SK-N-SH (cell line): ENCODE data around the gene PRDX1. TPM values are rescaled to one million over a fixed set of nuclear protein-coding genes. Genes with fewer than 3 reads are reported as not detected.

ENCODE experiments used
- CTCF ChIA-PET: fragments of 300-600, 350-600 bp; formaldehyde crosslinking; extraction: SDS; loops from one replicate; lab custom pipeline; 2021; lab: Yijun Ruan, JAX
- POLR2A ChIA-PET: fragments of 350-600 bp; sonication (Branson Sonifier 250); formaldehyde crosslinking; extraction: SDS; loops from one replicate; lab custom pipeline; 2020; ENCODE audit warnings: antibody characterized with exemption, inconsistent platforms; lab: Yijun Ruan, JAX
- DNase-seq: peaks from one replicate; pipeline ENCODE4 v3.0.0; 2012
- H2AFZ ChIP-seq: fragments of 200-600 bp; sonication (generic); 2 replicates; pipeline ENCODE4 v1.8.1; 2016; ENCODE audit warnings: antibody characterized with exemption, mild to moderate bottlenecking, low read depth
- H3F3A ChIP-seq: fragments of 200-600 bp; sonication (generic); replicated peaks from 2 replicates; pipeline ENCODE3; 2016; ENCODE audit warnings: antibody characterized with exemption, mild to moderate bottlenecking; ENCODE audit not compliant: insufficient read depth
- H3K27ac ChIP-seq, 2 experiments: fragments of 200-500 bp in 1 of 2; fragments of 200-600 bp in 1 of 2; sonication (Bioruptor generic) in 1 of 2; sonication (generic), shearing (Covaris generic) in 1 of 2; 2 replicates each; pipeline versions ENCODE4 v1.5.1 to v1.6.1; 2014 to 2016; ENCODE audit warnings: low read depth in 2 of 2, inconsistent platforms in 1 of 2, low read length in 1 of 2, mild to moderate bottlenecking in 1 of 2, mixed read lengths in 1 of 2
- H3K27me3 ChIP-seq: fragments of 200-600 bp; sonication (generic), shearing (Covaris generic); 2 replicates; pipeline ENCODE4 v1.6.1; 2016; ENCODE audit warnings: mixed run types; ENCODE audit not compliant: insufficient read depth
- H3K36me3 ChIP-seq, 2 experiments: fragments of 200-500 bp in 1 of 2; fragments of 200-600 bp in 1 of 2; sonication (Bioruptor generic) in 1 of 2; sonication (generic) in 1 of 2; replicated peaks in 1 of 2; 2 replicates each; pipeline versions ENCODE3 to v1.5.1; 2014 to 2016; ENCODE audit warnings: low read length in 1 of 2, mild to moderate bottlenecking in 1 of 2; ENCODE audit not compliant: insufficient read depth in 2 of 2, control insufficient read depth in 1 of 2
- H3K4me1 ChIP-seq, 2 experiments: fragments of 200-500 bp in 1 of 2; fragments of 200-600 bp in 1 of 2; sonication (Bioruptor generic) in 1 of 2; sonication (generic), shearing (Covaris generic) in 1 of 2; 2 replicates each; pipeline versions ENCODE4 v1.5.1 to v1.6.1; 2014 to 2016; ENCODE audit warnings: low read depth in 1 of 2, low read length in 1 of 2, mixed run types in 1 of 2; ENCODE audit not compliant: insufficient read depth in 2 of 2, control insufficient read depth in 1 of 2
- H3K4me2 ChIP-seq: fragments of 200-600 bp; sonication (generic), shearing (Covaris generic); 2 replicates; pipeline ENCODE4 v1.6.1; 2017; ENCODE audit warnings: mixed run types
- H3K4me3 ChIP-seq, 2 experiments: fragments of 200-500 bp in 1 of 2; fragments of 200-600 bp in 1 of 2; sonication (Bioruptor generic) in 1 of 2; sonication (generic), shearing (Covaris generic) in 1 of 2; 2 replicates each; pipeline versions ENCODE4 v1.5.1 to v1.8.1; 2014 to 2016; ENCODE audit warnings: low read depth in 2 of 2, inconsistent platforms in 1 of 2, low read length in 1 of 2, mild to moderate bottlenecking in 1 of 2, mixed read lengths in 1 of 2, moderate library complexity in 1 of 2
- H3K79me2 ChIP-seq: fragments of 200-600 bp; sonication (generic); 2 replicates; pipeline ENCODE4 v1.8.1; 2017; ENCODE audit warnings: mild to moderate bottlenecking; ENCODE audit not compliant: insufficient read depth
- H3K9ac ChIP-seq: fragments of 200-600 bp; sonication (generic); 2 replicates; pipeline ENCODE4 v1.6.1; 2017; ENCODE audit warnings: mixed run types
- H3K9me2 ChIP-seq: fragments of 200-600 bp; sonication (generic); 2 replicates; pipeline ENCODE4 v1.6.1; 2017; ENCODE audit warnings: mixed run types
- H3K9me3 ChIP-seq: fragments of 200-600 bp; sonication (generic); 2 replicates; pipeline ENCODE4 v1.6.1; 2017; ENCODE audit warnings: mixed run types, mild to moderate bottlenecking, moderate library complexity
- H4K20me1 ChIP-seq: fragments of 200-600 bp; sonication (generic); 2 replicates; pipeline ENCODE4 v1.6.1; 2017; ENCODE audit warnings: mild to moderate bottlenecking, mixed run types; ENCODE audit not compliant: insufficient read depth
- EZH2phosphoT487 ChIP-seq: fragments of 200-600 bp; sonication (generic); IDR thresholded peaks from 2 replicates; pipeline ENCODE4 v1.6.1; 2017; ENCODE audit warnings: low read depth, mixed run types, mild to moderate bottlenecking, antibody characterized with exemption, moderate library complexity, borderline replicate concordance
- FOXM1 ChIP-seq: IDR thresholded peaks from 2 replicates; pipeline ENCODE4 v1.4.0; 2012; ENCODE audit warnings: low read depth, mild to moderate bottlenecking
- JUND ChIP-seq: IDR thresholded peaks from 2 replicates; pipeline ENCODE4 v1.4.0; 2012
- MEF2A ChIP-seq: IDR thresholded peaks from 2 replicates; pipeline ENCODE4 v1.4.0; 2012; ENCODE audit warnings: low read depth, borderline replicate concordance
- NRF1 ChIP-seq: IDR thresholded peaks from 2 replicates; pipeline ENCODE4 v1.6.1; 2012; ENCODE audit warnings: low read depth, mild to moderate bottlenecking, low read length
- TEAD4 ChIP-seq: IDR thresholded peaks from 2 replicates; pipeline ENCODE4 v1.4.0; 2012; ENCODE audit warnings: mild to moderate bottlenecking, borderline replicate concordance; ENCODE audit not compliant: insufficient read depth
- YY1 ChIP-seq: IDR thresholded peaks from 2 replicates; pipeline ENCODE4 v1.4.0; 2012; ENCODE audit warnings: low read depth, mild to moderate bottlenecking
- WGBS: methylation state at CpG from one replicate; pipeline ENCODE4 v1.1.6; 2017; ENCODE audit warnings: low lambda C conversion rate; 5-methylcytosine and 5-hydroxymethylcytosine counted together
- polyA plus RNA-seq, 3 experiments: library from polyadenylated mRNA; depleted of rRNA; stranded (reverse); fragments of >200 nt; gene quantifications; 2 replicates each; pipeline ENCODE4 v1.2.3, GENCODE V29; 2012
- TF ChIP-seq, protein P1 (sequence below): IDR thresholded peaks from 2 replicates; pipeline ENCODE4 v1.4.0; 2012; ENCODE audit warnings: low read depth, borderline replicate concordance
- TF ChIP-seq, protein P2 (sequence below): fragments of 150-350 bp; IDR thresholded peaks from 2 replicates; pipeline ENCODE4 v1.6.1; 2017; ENCODE audit warnings: antibody characterized with exemption, low read length, low read depth, borderline replicate concordance
- TF ChIP-seq, protein P3 (sequence below): IDR thresholded peaks from 2 replicates; pipeline ENCODE4; 2012
- TF ChIP-seq, protein P4 (sequence below): IDR thresholded peaks from 2 replicates; pipeline ENCODE4 v1.6.1; 2012; ENCODE audit warnings: mild to moderate bottlenecking, low read depth, low read length, moderate library complexity

Gene PRDX1
- polyA plus RNA-seq, 1 of the 3 experiments (the other 2 are of a cell fraction), result 467 TPM

DNA sequence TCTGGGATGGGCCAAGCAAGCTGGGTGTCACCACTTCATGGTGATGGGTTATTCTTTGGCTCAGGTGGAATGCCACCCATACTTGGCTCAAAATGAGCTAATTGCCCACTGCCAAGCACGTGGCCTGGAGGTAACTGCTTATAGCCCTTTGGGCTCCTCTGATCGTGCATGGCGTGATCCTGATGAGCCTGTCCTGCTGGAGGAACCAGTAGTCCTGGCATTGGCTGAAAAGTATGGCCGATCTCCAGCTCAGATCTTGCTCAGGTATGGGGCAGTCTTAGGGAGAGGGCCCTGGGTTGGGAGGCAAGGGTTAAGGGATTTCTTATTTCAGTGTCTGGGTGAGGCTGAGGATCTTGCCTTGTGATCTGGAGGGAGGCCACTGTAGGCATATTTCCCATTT, 46.7 kb upstream of the PRDX1 start (continued):
- no peak for TF ChIP-seq EZH2phosphoT487
- no peak for TF ChIP-seq NRF1

DNA sequence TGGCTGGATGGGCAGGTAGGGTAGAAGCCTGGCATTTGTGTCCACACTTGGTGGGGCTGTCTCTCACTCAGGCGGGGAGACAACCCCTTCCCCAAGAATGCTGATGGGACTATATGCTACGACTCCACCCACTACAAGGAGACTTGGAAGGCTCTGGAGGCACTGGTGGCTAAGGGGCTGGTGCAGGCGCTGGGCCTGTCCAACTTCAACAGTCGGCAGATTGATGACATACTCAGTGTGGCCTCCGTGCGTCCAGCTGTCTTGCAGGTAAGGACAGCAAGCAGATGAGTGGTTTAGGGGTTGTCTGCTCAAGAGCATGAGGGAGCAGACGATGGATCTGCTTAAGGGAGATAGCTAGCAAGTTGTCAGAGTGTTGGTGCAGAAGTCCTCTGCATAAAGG, 46.2 kb upstream of the PRDX1 start:
- ChIA-PET POLR2A (interaction anchor here (1.2 to 3.9 kb wide), 2 partner anchors 17 to 46 kb away, joined by 3 to 30 read pairs; partner anchors contain the start of genes AKR1A1 and PRDX1), CTCF (interaction anchor here (0.6 to 10.0 kb wide), 7 partner anchors 9 to 75 kb away, joined by 3 to 164 read pairs (median 7); partner anchors contain the start of genes AKR1A1 and NASP)
- H4K20me1 ChIP-seq, result no peaks in the 10 kb centered on the region
- H3K9ac ChIP-seq, result no peak overlapping the region
- H3K36me3 ChIP-seq, result peaks cover 30 to 49% of the 10 kb centered on the region in 2 experiments
- H3F3A ChIP-seq, result peaks cover 12% of the 10 kb centered on the region
- no peak for DNase-seq
- no peaks in the 10 kb centered on the region for H3K27me3 ChIP-seq
- H3K79me2 ChIP-seq, result no peaks in the 10 kb centered on the region
- no peak overlapping the region for H3K27ac ChIP-seq
- no peaks in the 10 kb centered on the region for H3K9me2 ChIP-seq
- 98% methylated on average over 4 of the region's 7 CpGs for WGBS
- H3K4me1 ChIP-seq, result peaks cover 0 to 5% of the 10 kb centered on the region in 2 experiments; a peak in 1 of 4 replicates
- no peak for TF ChIP-seq TEAD4
- TF ChIP-seq, protein P1, sequence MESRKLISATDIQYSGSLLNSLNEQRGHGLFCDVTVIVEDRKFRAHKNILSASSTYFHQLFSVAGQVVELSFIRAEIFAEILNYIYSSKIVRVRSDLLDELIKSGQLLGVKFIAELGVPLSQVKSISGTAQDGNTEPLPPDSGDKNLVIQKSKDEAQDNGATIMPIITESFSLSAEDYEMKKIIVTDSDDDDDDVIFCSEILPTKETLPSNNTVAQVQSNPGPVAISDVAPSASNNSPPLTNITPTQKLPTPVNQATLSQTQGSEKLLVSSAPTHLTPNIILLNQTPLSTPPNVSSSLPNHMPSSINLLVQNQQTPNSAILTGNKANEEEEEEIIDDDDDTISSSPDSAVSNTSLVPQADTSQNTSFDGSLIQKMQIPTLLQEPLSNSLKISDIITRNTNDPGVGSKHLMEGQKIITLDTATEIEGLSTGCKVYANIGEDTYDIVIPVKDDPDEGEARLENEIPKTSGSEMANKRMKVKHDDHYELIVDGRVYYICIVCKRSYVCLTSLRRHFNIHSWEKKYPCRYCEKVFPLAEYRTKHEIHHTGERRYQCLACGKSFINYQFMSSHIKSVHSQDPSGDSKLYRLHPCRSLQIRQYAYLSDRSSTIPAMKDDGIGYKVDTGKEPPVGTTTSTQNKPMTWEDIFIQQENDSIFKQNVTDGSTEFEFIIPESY, result no peak
- no peak for TF ChIP-seq NRF1
- TF ChIP-seq, protein P2, sequence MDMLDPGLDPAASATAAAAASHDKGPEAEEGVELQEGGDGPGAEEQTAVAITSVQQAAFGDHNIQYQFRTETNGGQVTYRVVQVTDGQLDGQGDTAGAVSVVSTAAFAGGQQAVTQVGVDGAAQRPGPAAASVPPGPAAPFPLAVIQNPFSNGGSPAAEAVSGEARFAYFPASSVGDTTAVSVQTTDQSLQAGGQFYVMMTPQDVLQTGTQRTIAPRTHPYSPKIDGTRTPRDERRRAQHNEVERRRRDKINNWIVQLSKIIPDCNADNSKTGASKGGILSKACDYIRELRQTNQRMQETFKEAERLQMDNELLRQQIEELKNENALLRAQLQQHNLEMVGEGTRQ, result no peak
- TF ChIP-seq, protein P3, sequence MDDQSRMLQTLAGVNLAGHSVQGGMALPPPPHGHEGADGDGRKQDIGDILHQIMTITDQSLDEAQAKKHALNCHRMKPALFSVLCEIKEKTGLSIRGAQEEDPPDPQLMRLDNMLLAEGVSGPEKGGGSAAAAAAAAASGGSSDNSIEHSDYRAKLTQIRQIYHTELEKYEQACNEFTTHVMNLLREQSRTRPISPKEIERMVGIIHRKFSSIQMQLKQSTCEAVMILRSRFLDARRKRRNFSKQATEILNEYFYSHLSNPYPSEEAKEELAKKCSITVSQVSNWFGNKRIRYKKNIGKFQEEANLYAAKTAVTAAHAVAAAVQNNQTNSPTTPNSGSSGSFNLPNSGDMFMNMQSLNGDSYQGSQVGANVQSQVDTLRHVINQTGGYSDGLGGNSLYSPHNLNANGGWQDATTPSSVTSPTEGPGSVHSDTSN, result no peak
- TF ChIP-seq FOXM1, result no peak
- TF ChIP-seq YY1, result no peak
- no peak for TF ChIP-seq MEF2A
- TF ChIP-seq JUND, result no peak
- no peak overlapping the region for H3K4me3 ChIP-seq
- H3K4me2 ChIP-seq, result no peak overlapping the region
- H2AFZ ChIP-seq, result no peak overlapping the region
- no peaks in the 10 kb centered on the region for H3K9me3 ChIP-seq

DNA sequence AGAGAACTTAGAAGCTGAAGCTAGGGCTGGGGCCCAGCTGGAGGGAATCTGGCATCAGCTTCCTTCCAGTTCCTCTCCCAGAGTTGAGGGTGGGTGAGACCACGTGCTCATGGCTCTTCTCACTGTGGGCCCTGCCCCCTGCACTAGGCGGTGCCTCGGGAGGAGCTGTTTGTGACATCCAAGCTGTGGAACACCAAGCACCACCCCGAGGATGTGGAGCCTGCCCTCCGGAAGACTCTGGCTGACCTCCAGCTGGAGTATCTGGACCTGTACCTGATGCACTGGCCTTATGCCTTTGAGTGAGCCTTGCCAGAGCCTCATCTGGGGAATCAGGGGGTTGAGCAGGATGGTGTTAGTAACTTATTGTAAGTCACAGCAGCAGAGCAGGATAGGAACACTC, 45.0 kb upstream of the PRDX1 start:
- Histone ChIP-seq H3K9me3 (no peaks in the 10 kb centered on the region), H3K4me3 (no peak overlapping the region), H3K79me2 (no peaks in the 10 kb centered on the region), H3F3A (peaks cover 12% of the 10 kb centered on the region), H4K20me1 (no peaks in the 10 kb centered on the region), H3K4me2 (no peak overlapping the region), H3K4me1 (peaks cover 0 to 5% of the 10 kb centered on the region in 2 experiments; a peak in 1 of 4 replicates), H3K27ac (no peak overlapping the region), H3K27me3 (no peaks in the 10 kb centered on the region), H3K36me3 (peaks cover 36 to 54% of the 10 kb centered on the region in 2 experiments), H3K9ac (no peak overlapping the region), H2AFZ (no peak overlapping the region), H3K9me2 (no peaks in the 10 kb centered on the region)
- ChIA-PET CTCF (interaction anchor here (0.8 to 10.0 kb wide), 5 partner anchors 10 to 206 kb away, joined by 3 to 164 read pairs (median 3); partner anchors contain the start of gene AKR1A1), POLR2A (interaction anchor here (1.5 to 3.9 kb wide), 2 partner anchors 16 to 45 kb away, joined by 5 to 30 read pairs; partner anchors contain the start of genes AKR1A1 and PRDX1)
- no peak for DNase-seq
- 40% methylated on average over 1 of the region's 5 CpGs for WGBS
- TF ChIP-seq, protein P4, sequence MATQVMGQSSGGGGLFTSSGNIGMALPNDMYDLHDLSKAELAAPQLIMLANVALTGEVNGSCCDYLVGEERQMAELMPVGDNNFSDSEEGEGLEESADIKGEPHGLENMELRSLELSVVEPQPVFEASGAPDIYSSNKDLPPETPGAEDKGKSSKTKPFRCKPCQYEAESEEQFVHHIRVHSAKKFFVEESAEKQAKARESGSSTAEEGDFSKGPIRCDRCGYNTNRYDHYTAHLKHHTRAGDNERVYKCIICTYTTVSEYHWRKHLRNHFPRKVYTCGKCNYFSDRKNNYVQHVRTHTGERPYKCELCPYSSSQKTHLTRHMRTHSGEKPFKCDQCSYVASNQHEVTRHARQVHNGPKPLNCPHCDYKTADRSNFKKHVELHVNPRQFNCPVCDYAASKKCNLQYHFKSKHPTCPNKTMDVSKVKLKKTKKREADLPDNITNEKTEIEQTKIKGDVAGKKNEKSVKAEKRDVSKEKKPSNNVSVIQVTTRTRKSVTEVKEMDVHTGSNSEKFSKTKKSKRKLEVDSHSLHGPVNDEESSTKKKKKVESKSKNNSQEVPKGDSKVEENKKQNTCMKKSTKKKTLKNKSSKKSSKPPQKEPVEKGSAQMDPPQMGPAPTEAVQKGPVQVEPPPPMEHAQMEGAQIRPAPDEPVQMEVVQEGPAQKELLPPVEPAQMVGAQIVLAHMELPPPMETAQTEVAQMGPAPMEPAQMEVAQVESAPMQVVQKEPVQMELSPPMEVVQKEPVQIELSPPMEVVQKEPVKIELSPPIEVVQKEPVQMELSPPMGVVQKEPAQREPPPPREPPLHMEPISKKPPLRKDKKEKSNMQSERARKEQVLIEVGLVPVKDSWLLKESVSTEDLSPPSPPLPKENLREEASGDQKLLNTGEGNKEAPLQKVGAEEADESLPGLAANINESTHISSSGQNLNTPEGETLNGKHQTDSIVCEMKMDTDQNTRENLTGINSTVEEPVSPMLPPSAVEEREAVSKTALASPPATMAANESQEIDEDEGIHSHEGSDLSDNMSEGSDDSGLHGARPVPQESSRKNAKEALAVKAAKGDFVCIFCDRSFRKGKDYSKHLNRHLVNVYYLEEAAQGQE, result no peak
